Measurements from ENCODE around the gene SRSF3.

DNA sequence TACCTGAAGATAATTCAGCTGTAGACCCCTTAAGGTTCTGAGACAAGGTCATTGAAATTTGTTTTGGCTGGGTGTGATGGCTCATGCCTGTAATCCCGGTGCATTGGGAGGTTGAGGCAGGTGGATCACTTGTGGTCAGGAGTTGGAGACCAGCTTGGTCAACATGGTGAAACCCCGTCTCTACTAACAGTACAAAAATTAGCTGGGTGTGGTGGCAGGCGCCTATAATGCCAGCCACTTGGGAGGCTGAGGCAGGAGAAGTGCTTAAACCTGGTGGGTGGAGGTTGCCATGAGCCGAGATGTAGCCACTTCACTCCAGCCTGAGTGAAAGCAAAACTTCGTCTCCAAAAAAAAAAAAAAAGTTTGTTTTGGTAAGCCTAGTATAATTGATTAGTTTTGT lies 11.0 kb downstream of the SRSF3 start:
- TF ChIP-seq CTCF (optimal IDR thresholded peaks at IDR 0.05 in 1 of 3, IDR thresholded peaks at IDR 0.05 in 1 of 3, conservative IDR thresholded peaks at IDR 0.05 in 1 of 3; ENCODE audit: extremely low read depth in 1 of 3, insufficient read depth in 2 of 3, low read length in 3 of 3): no peak
- no peak for TF ChIP-seq EZH2 (IDR thresholded peaks at IDR 0.05; ENCODE audit: low read length)

All from keratinocyte (primary cell).